Activated naive CD4-positive, alpha-beta T cell treated with anti-CD3 and anti-CD28 coated beads, Interleukin-2, amount 50 U/mL, for 24 hours (primary cell): Measurements from ENCODE around the gene ATP5PB.

Experiments
- H3K27ac Mint-ChIP-seq: one replicate; pipeline ENCODE4 v1.8.0; 2021; ENCODE audit warnings: mild to moderate bottlenecking, mixed read lengths
- H3K27me3 Mint-ChIP-seq: one replicate; pipeline ENCODE4 v1.8.0; 2021; ENCODE audit warnings: mixed read lengths
- H3K36me3 Mint-ChIP-seq: one replicate; pipeline ENCODE4 v1.8.0; 2021; ENCODE audit warnings: mixed read lengths
- H3K4me1 Mint-ChIP-seq: one replicate; pipeline ENCODE4 v1.8.0; 2021; ENCODE audit warnings: mixed read lengths
- H3K4me3 Mint-ChIP-seq: one replicate; pipeline ENCODE4 v1.8.0; 2021; ENCODE audit warnings: mild to moderate bottlenecking, mixed read lengths
- H3K9me3 Mint-ChIP-seq: one replicate; pipeline ENCODE4 v1.8.0; 2021; ENCODE audit warnings: mixed read lengths

ATP5PB gene

GRCh38 chr1:111480674-111481073 lies 31.4 kb downstream of the ATP5PB start:
- Mint-ChIP-seq H3K4me1 (peaks cover 63% of the 10 kb centered on the region), H3K27ac (no peak overlapping the region), H3K9me3 (peaks cover 10% of the 10 kb centered on the region), H3K27me3 (no peaks in the 10 kb centered on the region), H3K4me3 (no peak overlapping the region), H3K36me3 (peaks cover 11% of the 10 kb centered on the region)

GRCh38 chr1:111481387-111482221 lies 32.3 kb downstream of the ATP5PB start:
- H3K4me3 Mint-ChIP-seq = no peak overlapping the region
- H3K36me3 Mint-ChIP-seq = peaks cover 11% of the 10 kb centered on the region
- H3K27me3 Mint-ChIP-seq = no peaks in the 10 kb centered on the region
- H3K9me3 Mint-ChIP-seq = peaks cover 10% of the 10 kb centered on the region
- H3K27ac Mint-ChIP-seq = no peak overlapping the region
- peaks cover 53% of the 10 kb centered on the region for H3K4me1 Mint-ChIP-seq

GRCh38 chr1:111483166-111483565 lies 33.9 kb downstream of the ATP5PB start:
- peaks cover 38% of the 10 kb centered on the region for H3K4me1 Mint-ChIP-seq
- H3K36me3 Mint-ChIP-seq = peaks cover 4% of the 10 kb centered on the region
- H3K9me3 Mint-ChIP-seq = peaks cover 4% of the 10 kb centered on the region
- no peak overlapping the region for H3K4me3 Mint-ChIP-seq
- no peak overlapping the region for H3K27ac Mint-ChIP-seq
- no peaks in the 10 kb centered on the region for H3K27me3 Mint-ChIP-seq

GRCh38 chr1:111483876-111484275 lies 34.6 kb downstream of the ATP5PB start:
- Mint-ChIP-seq H3K36me3 (no peaks in the 10 kb centered on the region), H3K27ac (no peak overlapping the region), H3K9me3 (no peaks in the 10 kb centered on the region), H3K4me3 (no peak overlapping the region), H3K27me3 (no peaks in the 10 kb centered on the region), H3K4me1 (peaks cover 31% of the 10 kb centered on the region)

- peaks cover 25% of the 10 kb centered on the region for H3K4me1 Mint-ChIP-seq
- H3K4me3 Mint-ChIP-seq = no peak overlapping the region
- H3K27ac Mint-ChIP-seq = no peak overlapping the region
- H3K9me3 Mint-ChIP-seq = no peaks in the 10 kb centered on the region
- H3K36me3 Mint-ChIP-seq = no peaks in the 10 kb centered on the region
- H3K27me3 Mint-ChIP-seq = no peaks in the 10 kb centered on the region
Measured at GRCh38 chr1:111484391-111485026, 35.2 kb downstream of the ATP5PB start.

GRCh38 chr1:111486431-111486830 lies 37.2 kb downstream of the ATP5PB start:
- no peaks in the 10 kb centered on the region for H3K27me3 Mint-ChIP-seq
- no peaks in the 10 kb centered on the region for H3K9me3 Mint-ChIP-seq
- no peak overlapping the region for H3K4me3 Mint-ChIP-seq
- no peaks in the 10 kb centered on the region for H3K36me3 Mint-ChIP-seq
- peaks cover 19% of the 10 kb centered on the region for H3K4me1 Mint-ChIP-seq
- no peak overlapping the region for H3K27ac Mint-ChIP-seq

- Mint-ChIP-seq H3K36me3 (no peaks in the 10 kb centered on the region), H3K27me3 (no peaks in the 10 kb centered on the region), H3K9me3 (no peaks in the 10 kb centered on the region), H3K27ac (no peak overlapping the region), H3K4me3 (no peak overlapping the region), H3K4me1 (peaks cover 12% of the 10 kb centered on the region)
Measured at GRCh38 chr1:111487133-111487532, 37.9 kb downstream of the ATP5PB start.

GRCh38 chr1:111488669-111489068 lies 39.4 kb downstream of the ATP5PB start:
- H3K4me3 Mint-ChIP-seq = no peak overlapping the region
- no peaks in the 10 kb centered on the region for H3K36me3 Mint-ChIP-seq
- no peak overlapping the region for H3K27ac Mint-ChIP-seq
- H3K9me3 Mint-ChIP-seq = no peaks in the 10 kb centered on the region
- H3K4me1 Mint-ChIP-seq = peaks cover under 1% of the 10 kb centered on the region
- no peaks in the 10 kb centered on the region for H3K27me3 Mint-ChIP-seq

- Mint-ChIP-seq H3K4me1 (no peaks in the 10 kb centered on the region), H3K4me3 (no peak overlapping the region), H3K36me3 (no peaks in the 10 kb centered on the region), H3K27me3 (no peaks in the 10 kb centered on the region), H3K9me3 (no peaks in the 10 kb centered on the region), H3K27ac (no peak overlapping the region)
Measured at GRCh38 chr1:111489604-111490003, 40.3 kb downstream of the ATP5PB start.

GRCh38 chr1:111490220-111490619 lies 41.0 kb downstream of the ATP5PB start:
- no peak overlapping the region for H3K4me3 Mint-ChIP-seq
- no peaks in the 10 kb centered on the region for H3K36me3 Mint-ChIP-seq
- no peak overlapping the region for H3K27ac Mint-ChIP-seq
- H3K27me3 Mint-ChIP-seq = no peaks in the 10 kb centered on the region
- no peaks in the 10 kb centered on the region for H3K9me3 Mint-ChIP-seq
- no peaks in the 10 kb centered on the region for H3K4me1 Mint-ChIP-seq

GRCh38 chr1:111491070-111491469 lies 41.8 kb downstream of the ATP5PB start:
- H3K4me1 Mint-ChIP-seq = peaks cover under 1% of the 10 kb centered on the region
- H3K27ac Mint-ChIP-seq = no peak overlapping the region

GRCh38 chr1:111496398-111496797 lies 47.1 kb downstream of the ATP5PB start:
- Mint-ChIP-seq H3K9me3 (peaks cover 6% of the 10 kb centered on the region), H3K27me3 (no peaks in the 10 kb centered on the region), H3K36me3 (peaks cover 7% of the 10 kb centered on the region), H3K4me3 (no peak overlapping the region), H3K4me1 (peaks cover 18% of the 10 kb centered on the region), H3K27ac (no peak overlapping the region)

More at GRCh38 chr1:111491070-111491469, 41.8 kb downstream of the ATP5PB start:
- no peak overlapping the region for H3K4me3 Mint-ChIP-seq
- peaks cover 2% of the 10 kb centered on the region for H3K36me3 Mint-ChIP-seq
- H3K9me3 Mint-ChIP-seq = no peaks in the 10 kb centered on the region
- no peaks in the 10 kb centered on the region for H3K27me3 Mint-ChIP-seq

GRCh38 chr1:111497592-111497991 lies 48.3 kb downstream of the ATP5PB start:
- Mint-ChIP-seq H3K9me3 (peaks cover 6% of the 10 kb centered on the region), H3K4me1 (peaks cover 19% of the 10 kb centered on the region), H3K4me3 (no peak overlapping the region), H3K36me3 (peaks cover 7% of the 10 kb centered on the region), H3K27ac (peak overlapping the region; percentile 62), H3K27me3 (no peaks in the 10 kb centered on the region)

GRCh38 chr1:111499026-111499785 lies 49.9 kb downstream of the ATP5PB start:
- H3K36me3 Mint-ChIP-seq = peaks cover 7% of the 10 kb centered on the region
- no peaks in the 10 kb centered on the region for H3K27me3 Mint-ChIP-seq
- H3K27ac Mint-ChIP-seq = no peak overlapping the region
- H3K4me1 Mint-ChIP-seq = peaks cover 36% of the 10 kb centered on the region
- H3K4me3 Mint-ChIP-seq = no peak overlapping the region
- peaks cover 6% of the 10 kb centered on the region for H3K9me3 Mint-ChIP-seq

- Mint-ChIP-seq H3K27ac (no peak overlapping the region), H3K4me3 (no peak overlapping the region), H3K27me3 (no peaks in the 10 kb centered on the region), H3K9me3 (peaks cover 1% of the 10 kb centered on the region), H3K36me3 (peaks cover 5% of the 10 kb centered on the region), H3K4me1 (peaks cover 54% of the 10 kb centered on the region)
Measured at GRCh38 chr1:111501645-111502044, 52.4 kb downstream of the ATP5PB start.
